ENCODE measurements around the gene ILKAP.

DNA sequence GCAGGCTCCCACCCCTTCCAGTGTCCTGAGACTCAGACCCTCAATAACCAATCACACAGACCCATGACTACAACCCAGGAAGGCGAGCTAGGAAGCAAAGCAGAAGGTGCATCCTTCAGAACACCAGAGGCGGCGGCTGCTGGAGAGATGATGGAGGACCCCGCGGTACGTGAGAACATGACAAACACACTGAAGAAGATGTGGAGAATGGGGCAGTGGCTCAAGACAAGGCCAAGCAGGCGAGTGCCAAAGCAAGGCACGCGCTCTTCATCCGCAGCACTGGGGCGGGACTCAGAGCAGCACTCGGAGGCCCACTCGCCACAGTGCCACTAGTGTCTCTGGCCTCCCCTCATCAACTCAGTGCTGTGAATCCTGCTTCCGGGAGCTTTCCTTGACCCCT is 31.1 kb downstream of the ILKAP start:
- TF ChIP-seq, protein P1, sequence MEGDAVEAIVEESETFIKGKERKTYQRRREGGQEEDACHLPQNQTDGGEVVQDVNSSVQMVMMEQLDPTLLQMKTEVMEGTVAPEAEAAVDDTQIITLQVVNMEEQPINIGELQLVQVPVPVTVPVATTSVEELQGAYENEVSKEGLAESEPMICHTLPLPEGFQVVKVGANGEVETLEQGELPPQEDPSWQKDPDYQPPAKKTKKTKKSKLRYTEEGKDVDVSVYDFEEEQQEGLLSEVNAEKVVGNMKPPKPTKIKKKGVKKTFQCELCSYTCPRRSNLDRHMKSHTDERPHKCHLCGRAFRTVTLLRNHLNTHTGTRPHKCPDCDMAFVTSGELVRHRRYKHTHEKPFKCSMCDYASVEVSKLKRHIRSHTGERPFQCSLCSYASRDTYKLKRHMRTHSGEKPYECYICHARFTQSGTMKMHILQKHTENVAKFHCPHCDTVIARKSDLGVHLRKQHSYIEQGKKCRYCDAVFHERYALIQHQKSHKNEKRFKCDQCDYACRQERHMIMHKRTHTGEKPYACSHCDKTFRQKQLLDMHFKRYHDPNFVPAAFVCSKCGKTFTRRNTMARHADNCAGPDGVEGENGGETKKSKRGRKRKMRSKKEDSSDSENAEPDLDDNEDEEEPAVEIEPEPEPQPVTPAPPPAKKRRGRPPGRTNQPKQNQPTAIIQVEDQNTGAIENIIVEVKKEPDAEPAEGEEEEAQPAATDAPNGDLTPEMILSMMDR (IDR thresholded peaks at IDR 0.05), result no peak
- no peak for TF ChIP-seq EZH2 (IDR thresholded peaks at IDR 0.05; ENCODE audit: borderline replicate concordance, insufficient read depth, low read depth, low read length, poor library complexity, severe bottlenecking)
